HG03342 (cell line): Measurements from ENCODE around the gene LNP1.
"Not testable (repeated sequence)": the region's sequence is repeated elsewhere in the genome, so short reads cannot be mapped to it uniquely, and the experiment has no call there.

ENCODE experiments used
- ATAC-seq: cut with Tn5 transposase; IDR thresholded peaks from one replicate; pipeline ENCODE4 v1.9.1; 2021; ENCODE audit warnings: mild to moderate bottlenecking, moderate library complexity; ENCODE audit not compliant: unreplicated experiment

The LNP1 gene

DNA sequence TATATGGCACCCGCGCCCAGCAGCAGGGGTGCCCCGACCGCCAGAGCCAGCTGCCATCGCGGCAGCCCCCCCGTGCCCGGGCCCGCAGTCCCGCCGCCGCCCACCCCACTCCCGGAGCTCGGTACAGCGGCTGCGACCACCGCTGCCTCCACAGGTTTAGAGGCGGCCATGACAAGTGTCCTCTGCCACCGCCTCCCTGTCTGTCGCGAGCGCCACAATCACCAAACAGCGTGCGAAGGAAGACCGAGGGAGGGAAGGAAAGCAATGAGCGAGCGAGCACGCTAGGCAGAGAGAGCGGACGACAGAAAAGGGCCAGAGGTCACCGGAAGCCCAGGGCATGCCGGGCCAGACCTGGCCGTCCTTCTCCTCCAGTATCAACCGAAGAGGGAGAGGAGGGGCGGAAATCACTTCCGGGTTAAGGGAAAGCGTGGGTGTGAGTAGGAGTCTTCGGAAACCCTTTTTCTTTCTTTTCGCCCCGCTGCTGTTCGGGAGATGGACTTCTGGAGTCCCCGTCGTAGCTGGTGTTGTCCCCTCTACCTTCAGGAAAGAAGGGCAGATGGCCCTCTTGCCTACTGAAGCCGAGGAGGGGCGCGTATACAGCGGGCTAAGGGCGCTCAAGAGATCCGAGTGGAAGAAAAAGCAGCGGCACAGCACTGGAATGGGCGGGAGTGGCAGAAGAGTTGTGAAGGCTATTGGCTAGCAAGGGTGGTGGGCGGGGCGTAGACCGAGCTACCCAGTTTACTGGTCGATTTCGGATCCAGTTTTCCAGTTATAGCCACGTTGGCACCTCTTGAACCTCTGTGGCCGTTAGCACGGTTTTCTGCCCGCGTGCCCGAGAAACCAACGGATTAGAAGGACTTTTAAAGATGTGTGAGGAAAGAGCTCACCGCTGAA lies at the start of gene LNP1, which contains the start of gene TOMM70:
LNP1 (plus strand) TSS at position 760 of the 894 bp plus-strand sequence. CDS start 28,191 bp downstream, outside the sequence.
TOMM70 (minus strand) TSS at position 310 of the 894 bp plus-strand sequence; CDS start at position 170, 140 bp downstream.
- ATAC-seq, result peak; percentile 86

- not testable (repeated sequence) for ATAC-seq
Observed at GRCh38 chr3:100351770-100352169, 49.6 kb upstream of the LNP1 start.

DNA sequence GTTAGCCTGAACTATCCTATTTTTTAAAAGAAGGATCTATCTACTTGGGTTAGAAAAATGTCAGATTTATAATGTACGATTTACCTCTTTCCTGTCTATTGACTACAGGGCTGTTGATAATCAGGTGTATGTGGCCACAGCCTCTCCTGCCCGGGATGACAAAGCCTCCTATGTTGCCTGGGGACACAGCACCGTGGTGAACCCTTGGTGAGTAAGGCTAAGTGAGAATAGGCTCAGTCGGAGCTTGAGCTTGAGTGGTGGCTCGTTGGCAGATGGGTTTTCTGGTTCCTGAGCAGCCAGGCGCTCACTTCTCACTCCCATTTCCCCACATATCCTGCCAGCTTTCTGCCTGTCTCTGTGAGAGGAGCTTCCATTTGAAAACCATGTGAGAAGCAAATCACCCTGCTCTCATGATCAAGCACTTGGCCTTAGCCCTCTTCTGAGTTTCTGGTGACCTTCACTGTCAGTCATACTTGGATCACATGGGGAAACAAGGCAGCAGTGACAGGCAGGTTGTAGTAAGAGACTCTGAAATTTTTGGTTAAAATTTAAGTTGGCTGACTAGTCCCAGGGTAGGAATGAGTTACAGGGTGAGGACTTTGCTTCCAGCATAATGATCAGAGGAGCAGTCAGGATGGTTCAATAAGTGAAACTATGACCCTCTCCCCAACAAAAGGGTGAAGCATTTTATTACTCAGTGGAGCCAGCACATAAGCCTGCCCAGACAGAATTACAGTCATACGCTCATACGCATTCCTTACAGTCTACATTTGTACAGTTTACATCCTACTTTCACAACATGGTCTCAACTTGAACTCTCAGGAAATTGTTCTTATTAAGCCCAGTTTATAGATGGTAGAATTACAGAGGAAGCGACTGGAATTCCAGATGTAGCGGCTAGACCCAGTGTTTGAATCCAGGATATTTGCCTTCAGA lies 48.8 kb upstream of the LNP1 start:
- ATAC-seq, result no peak

DNA sequence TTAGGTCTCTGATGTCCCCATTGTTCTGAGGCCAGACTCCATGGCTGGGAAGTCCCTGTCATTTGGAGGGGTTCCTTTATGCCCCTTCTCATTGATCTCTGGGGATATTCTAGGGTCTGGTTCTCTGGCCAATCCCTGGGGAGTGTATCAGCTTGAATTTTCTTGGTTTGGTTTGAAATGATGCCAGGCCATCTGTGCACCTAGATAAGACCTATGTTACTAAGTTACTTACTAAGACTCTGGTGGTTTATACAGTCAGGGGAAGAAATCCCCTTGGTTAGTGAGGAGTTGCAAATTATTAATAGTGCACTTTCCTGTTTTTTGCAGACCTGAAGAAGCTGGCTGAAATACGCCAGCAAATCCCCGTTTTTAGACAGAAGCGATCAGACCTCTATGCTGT lies 46.5 kb upstream of the LNP1 start:
- ATAC-seq, result no peak

DNA sequence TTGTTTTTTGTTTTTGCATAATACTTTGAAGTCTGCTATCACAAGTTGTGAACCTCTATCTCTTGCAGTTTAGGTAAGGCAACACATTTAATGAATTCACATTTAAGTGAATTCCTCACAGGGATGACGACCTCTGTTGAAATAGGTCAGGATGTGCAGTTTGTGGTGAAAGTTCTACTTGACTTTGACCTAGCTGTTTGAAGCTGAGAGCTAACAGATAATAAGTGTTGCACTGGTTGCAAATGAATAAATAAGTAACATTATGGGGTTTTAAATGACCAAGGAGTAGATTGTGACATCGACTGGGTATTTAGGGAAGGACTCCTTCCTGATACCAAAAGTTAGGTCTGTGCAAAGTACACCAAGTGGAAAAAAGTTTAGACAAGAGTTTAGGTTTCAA lies 42.9 kb upstream of the LNP1 start:
- ATAC-seq, result no peak

GRCh38 chr3:100359035-100359434 lies 42.3 kb upstream of the LNP1 start:
- ATAC-seq, result no peak

- ATAC-seq, result no peak
Observed at GRCh38 chr3:100360757-100361496, 40.4 kb upstream of the LNP1 start.

GRCh38 chr3:100361897-100362296 lies 39.4 kb upstream of the LNP1 start:
- no peak for ATAC-seq

GRCh38 chr3:100364421-100364820 lies 36.9 kb upstream of the LNP1 start:
- ATAC-seq, result no peak

DNA sequence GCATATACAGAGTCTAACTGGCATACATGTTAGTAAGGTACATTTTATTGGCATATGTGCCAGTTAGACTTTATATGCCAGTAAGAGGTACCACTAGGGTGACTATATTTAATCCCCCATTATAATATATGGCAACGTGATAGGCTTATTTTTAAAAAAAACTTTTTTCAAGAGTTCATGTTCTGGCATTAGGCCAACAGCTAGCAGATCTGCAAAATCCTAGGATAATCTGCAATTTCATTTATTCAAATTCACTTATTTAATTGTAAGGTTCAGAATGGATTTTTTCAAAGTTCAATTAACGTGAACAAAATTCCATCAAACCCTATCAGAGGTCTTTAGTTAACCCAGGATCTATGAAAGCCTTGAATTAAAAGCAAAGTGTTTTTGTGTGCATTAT lies 34.9 kb upstream of the LNP1 start:
- no peak for ATAC-seq

DNA sequence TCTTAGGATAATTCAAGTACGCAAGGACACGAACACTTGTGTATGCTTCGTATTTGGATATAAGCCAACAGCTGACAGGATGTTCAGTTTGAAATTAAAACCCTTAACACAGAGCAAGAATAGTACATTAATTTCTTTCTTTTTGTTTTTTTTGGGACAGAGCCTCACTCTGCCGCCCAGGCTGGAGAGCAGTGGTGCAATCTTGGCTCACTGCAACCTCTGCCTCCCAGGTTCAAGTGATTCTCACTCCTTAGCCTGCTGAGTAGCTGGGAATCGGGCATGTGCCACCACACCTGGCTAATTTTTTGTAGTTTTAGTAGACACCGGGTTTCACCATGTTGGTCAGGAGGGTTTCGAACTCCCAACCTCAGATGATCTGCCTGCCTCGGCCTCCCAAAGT lies 32.9 kb upstream of the LNP1 start:
- ATAC-seq, result no peak

- ATAC-seq, result no peak
Observed at GRCh38 chr3:100370756-100371155, 30.6 kb upstream of the LNP1 start.

- no peak for ATAC-seq
Observed at GRCh38 chr3:100374521-100374920, 26.8 kb upstream of the LNP1 start.

DNA sequence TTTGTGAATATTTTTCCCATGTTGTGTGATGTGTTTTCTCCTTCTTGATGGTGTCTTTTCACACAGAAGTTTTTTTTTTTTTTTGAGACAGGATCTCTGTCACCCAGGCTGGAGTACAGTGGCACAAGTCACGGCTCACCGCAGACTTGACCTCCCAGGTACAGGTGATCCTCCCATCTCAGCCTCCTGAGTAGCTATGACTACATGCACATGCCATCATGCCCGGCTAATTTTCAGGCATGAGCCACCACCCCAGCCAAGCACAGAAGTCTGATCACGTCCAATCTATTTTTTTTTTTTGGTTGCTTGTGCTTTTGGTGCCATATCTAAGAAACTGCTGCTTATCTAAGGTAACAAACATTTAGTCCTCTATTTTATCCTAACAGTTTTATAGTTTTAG lies 25.0 kb upstream of the LNP1 start:
- ATAC-seq, result no peak

GRCh38 chr3:100384733-100385525 lies 16.4 kb upstream of the LNP1 start:
- ATAC-seq, result no peak

- ATAC-seq, result no peak
Observed at GRCh38 chr3:100386437-100387074, 14.8 kb upstream of the LNP1 start.

DNA sequence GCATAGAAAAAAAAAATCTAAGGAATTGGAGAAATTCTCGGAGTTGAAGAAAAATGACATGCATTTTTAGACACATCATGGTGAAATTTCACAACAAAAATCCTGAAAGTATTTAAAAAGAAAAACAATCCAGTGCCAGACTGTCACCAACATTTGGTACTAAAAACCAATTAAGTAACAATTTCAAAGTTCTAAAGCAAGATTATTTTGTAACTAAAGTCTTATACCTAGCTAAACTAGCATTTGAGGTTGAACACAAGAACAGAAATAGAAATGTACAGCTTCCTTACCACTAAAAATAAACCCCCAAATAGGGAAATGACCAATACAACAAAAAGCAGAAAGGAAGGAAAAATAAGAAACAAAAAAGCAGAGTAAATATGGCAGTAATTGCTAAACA lies 12.3 kb upstream of the LNP1 start:
- no peak for ATAC-seq

GRCh38 chr3:100395679-100396431 lies 5.5 kb upstream of the LNP1 start:
- no peak for ATAC-seq

GRCh38 chr3:100396967-100397366 lies 4.4 kb upstream of the LNP1 start:
- ATAC-seq, result no peak
